VCaP (cell line): ENCODE data around the gene ZNF333.

Source experiments
- H3K27ac ChIP-seq: fragments of 450-650 bp; 2 replicates; pipeline ENCODE4 v1.5.1; 2017
- TF ChIP-seq, protein P1 (sequence below): fragments of 450-650 bp; conservative IDR thresholded peaks from 2 replicates; pipeline ENCODE4 v1.5.1; 2017; ENCODE audit warnings: mild to moderate bottlenecking, moderate library complexity

The ZNF333 gene

DNA sequence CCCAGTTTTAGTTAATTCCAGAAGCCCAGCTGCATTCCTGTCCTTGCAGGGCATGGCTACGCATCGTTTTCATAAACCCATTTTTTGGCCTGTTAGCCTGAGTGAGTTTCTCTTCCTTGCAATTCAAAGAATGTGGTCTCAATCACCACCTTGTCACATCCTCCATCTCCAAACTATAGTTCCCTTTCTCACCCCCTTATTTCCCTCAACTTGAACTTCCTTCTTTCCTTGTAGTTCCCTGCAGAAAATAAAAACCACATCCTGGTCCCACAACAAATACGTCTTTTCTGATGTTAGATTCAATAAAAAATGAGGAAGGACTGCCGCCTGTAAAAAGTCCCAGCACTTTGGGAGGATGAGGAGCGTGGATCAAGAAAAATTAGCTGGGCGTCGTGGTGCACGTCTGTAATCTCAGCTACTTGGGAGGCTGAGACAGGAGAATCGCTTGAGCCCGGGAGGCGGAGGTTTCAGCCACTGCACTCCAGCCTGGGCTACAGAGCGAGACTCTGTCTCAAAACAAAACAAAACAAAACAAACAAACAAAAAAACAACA, 28.4 kb upstream of the ZNF333 start:
- H3K27ac ChIP-seq: no peak overlapping the region
- TF ChIP-seq, protein P1, sequence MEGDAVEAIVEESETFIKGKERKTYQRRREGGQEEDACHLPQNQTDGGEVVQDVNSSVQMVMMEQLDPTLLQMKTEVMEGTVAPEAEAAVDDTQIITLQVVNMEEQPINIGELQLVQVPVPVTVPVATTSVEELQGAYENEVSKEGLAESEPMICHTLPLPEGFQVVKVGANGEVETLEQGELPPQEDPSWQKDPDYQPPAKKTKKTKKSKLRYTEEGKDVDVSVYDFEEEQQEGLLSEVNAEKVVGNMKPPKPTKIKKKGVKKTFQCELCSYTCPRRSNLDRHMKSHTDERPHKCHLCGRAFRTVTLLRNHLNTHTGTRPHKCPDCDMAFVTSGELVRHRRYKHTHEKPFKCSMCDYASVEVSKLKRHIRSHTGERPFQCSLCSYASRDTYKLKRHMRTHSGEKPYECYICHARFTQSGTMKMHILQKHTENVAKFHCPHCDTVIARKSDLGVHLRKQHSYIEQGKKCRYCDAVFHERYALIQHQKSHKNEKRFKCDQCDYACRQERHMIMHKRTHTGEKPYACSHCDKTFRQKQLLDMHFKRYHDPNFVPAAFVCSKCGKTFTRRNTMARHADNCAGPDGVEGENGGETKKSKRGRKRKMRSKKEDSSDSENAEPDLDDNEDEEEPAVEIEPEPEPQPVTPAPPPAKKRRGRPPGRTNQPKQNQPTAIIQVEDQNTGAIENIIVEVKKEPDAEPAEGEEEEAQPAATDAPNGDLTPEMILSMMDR: no peak

GRCh38 chr19:14669940-14670339, 19.9 kb upstream of the ZNF333 start:
- TF ChIP-seq, protein P1: no peak
- no peak overlapping the region for H3K27ac ChIP-seq

- H3K27ac ChIP-seq: no peak overlapping the region
- TF ChIP-seq, protein P1: no peak
These were observed 19.4 kb upstream of the ZNF333 start for GRCh38 chr19:14670408-14670807.

GRCh38 chr19:14672188-14672872, 17.5 kb upstream of the ZNF333 start:
- TF ChIP-seq, protein P1: no peak
- no peak overlapping the region for H3K27ac ChIP-seq

DNA sequence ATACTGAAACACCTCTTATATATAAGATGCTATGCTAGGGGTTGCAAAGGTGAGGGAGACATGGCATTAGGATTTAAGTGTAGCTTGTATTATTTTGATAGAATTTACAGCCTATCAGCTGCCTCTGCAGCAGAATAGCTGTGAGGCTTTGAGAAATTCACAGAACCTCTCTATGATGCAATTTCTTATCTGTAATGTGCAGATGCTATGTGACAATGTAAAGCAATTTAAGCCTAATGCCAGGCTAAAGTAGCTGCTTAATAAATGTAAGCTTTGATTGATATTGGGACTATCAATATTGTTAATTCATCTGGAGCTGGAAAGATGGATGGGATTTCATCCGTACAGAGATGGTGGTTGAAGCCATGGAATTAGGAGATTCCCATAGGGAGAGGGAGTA, 16.8 kb upstream of the ZNF333 start:
- no peak overlapping the region for H3K27ac ChIP-seq
- TF ChIP-seq, protein P1: no peak

GRCh38 chr19:14674764-14675163, 15.1 kb upstream of the ZNF333 start, which contains the start of gene ADGRE3:
Gene ADGRE3, minus strand, starts transcription at chr19:14674844. Its CDS starts 74 bp downstream, at chr19:14674770.
- TF ChIP-seq, protein P1: no peak
- H3K27ac ChIP-seq: no peak within 1 kb of the TSS

GRCh38 chr19:14676762-14677161, 13.1 kb upstream of the ZNF333 start:
- TF ChIP-seq, protein P1: no peak
- no peak overlapping the region for H3K27ac ChIP-seq
